ENCODE measurements around the gene MYO18A. TPM values are rescaled to one million over a fixed set of nuclear protein-coding genes. Genes with fewer than 3 reads are reported as not detected.

The MYO18A gene
- total RNA-seq, 1 donor from 2014 or later: 30.0 TPM

- peaks cover 8% of the 10 kb centered on the region for H3K4me1 Mint-ChIP-seq (ENCODE audit: low read depth)
These were observed 36.7 kb upstream of the MYO18A start for GRCh38 chr17:29216856-29217255.

GRCh38 chr17:29216181-29216580 lies 36.0 kb upstream of the MYO18A start:
- H3K27ac Mint-ChIP-seq (ENCODE audit: unreplicated experiment): no peak overlapping the region
- no peaks in the 10 kb centered on the region for H3K9me3 Mint-ChIP-seq (ENCODE audit: low read depth)
- H3K4me1 Mint-ChIP-seq (ENCODE audit: low read depth): peaks cover 8% of the 10 kb centered on the region
- H3K36me3 Mint-ChIP-seq (ENCODE audit: low read depth): no peaks in the 10 kb centered on the region
- H3K4me3 Mint-ChIP-seq (ENCODE audit: unreplicated experiment): no peak overlapping the region
- DNase-seq (ENCODE audit: low spot score): no peak
- H3K27me3 Mint-ChIP-seq (ENCODE audit: low read depth): peaks cover 3% of the 10 kb centered on the region
- no peak for TF ChIP-seq CTCF (IDR thresholded peaks at IDR 0.05)

More at GRCh38 chr17:29216856-29217255, 36.7 kb upstream of the MYO18A start:
- peaks cover 3% of the 10 kb centered on the region for H3K27me3 Mint-ChIP-seq (ENCODE audit: low read depth)
- H3K27ac Mint-ChIP-seq (ENCODE audit: unreplicated experiment): no peak overlapping the region
- no peak for DNase-seq (ENCODE audit: low spot score)
- H3K9me3 Mint-ChIP-seq (ENCODE audit: low read depth): no peaks in the 10 kb centered on the region
- no peak for TF ChIP-seq CTCF (IDR thresholded peaks at IDR 0.05)
- no peak overlapping the region for H3K4me3 Mint-ChIP-seq (ENCODE audit: unreplicated experiment)
- H3K36me3 Mint-ChIP-seq (ENCODE audit: low read depth): no peaks in the 10 kb centered on the region

- TF ChIP-seq CTCF (IDR thresholded peaks at IDR 0.05): no peak
- no peak for DNase-seq (ENCODE audit: low spot score)
- H3K27me3 Mint-ChIP-seq (ENCODE audit: low read depth): peaks cover 3% of the 10 kb centered on the region
- H3K4me1 Mint-ChIP-seq (ENCODE audit: low read depth): peaks cover 8% of the 10 kb centered on the region
- H3K9me3 Mint-ChIP-seq (ENCODE audit: low read depth): no peaks in the 10 kb centered on the region
- H3K36me3 Mint-ChIP-seq (ENCODE audit: low read depth): no peaks in the 10 kb centered on the region
- no peak overlapping the region for H3K27ac Mint-ChIP-seq (ENCODE audit: unreplicated experiment)
- no peak overlapping the region for H3K4me3 Mint-ChIP-seq (ENCODE audit: unreplicated experiment)
These were observed 35.5 kb upstream of the MYO18A start for GRCh38 chr17:29215717-29216116.

GRCh38 chr17:29215174-29215573 lies 35.0 kb upstream of the MYO18A start:
- H3K4me3 Mint-ChIP-seq (ENCODE audit: unreplicated experiment): no peak overlapping the region
- no peak for DNase-seq (ENCODE audit: low spot score)
- no peak overlapping the region for H3K27ac Mint-ChIP-seq (ENCODE audit: unreplicated experiment)
- H3K27me3 Mint-ChIP-seq (ENCODE audit: low read depth): peaks cover 3% of the 10 kb centered on the region
- TF ChIP-seq CTCF (IDR thresholded peaks at IDR 0.05): no peak
- peaks cover 8% of the 10 kb centered on the region for H3K4me1 Mint-ChIP-seq (ENCODE audit: low read depth)
- H3K9me3 Mint-ChIP-seq (ENCODE audit: low read depth): no peaks in the 10 kb centered on the region
- H3K36me3 Mint-ChIP-seq (ENCODE audit: low read depth): no peaks in the 10 kb centered on the region

- H3K4me1 Mint-ChIP-seq (ENCODE audit: low read depth): peaks cover 5% of the 10 kb centered on the region
- peaks cover 3% of the 10 kb centered on the region for H3K27me3 Mint-ChIP-seq (ENCODE audit: low read depth)
- H3K4me3 Mint-ChIP-seq (ENCODE audit: unreplicated experiment): no peak overlapping the region
- no peak for TF ChIP-seq CTCF (IDR thresholded peaks at IDR 0.05)
- H3K36me3 Mint-ChIP-seq (ENCODE audit: low read depth): no peaks in the 10 kb centered on the region
- H3K27ac Mint-ChIP-seq (ENCODE audit: unreplicated experiment): no peak overlapping the region
- H3K9me3 Mint-ChIP-seq (ENCODE audit: low read depth): no peaks in the 10 kb centered on the region
- no peak for DNase-seq (ENCODE audit: low spot score)
These were observed 34.3 kb upstream of the MYO18A start for GRCh38 chr17:29214215-29215146.

All from chondrocyte (in vitro differentiated cells).